ENCODE results near the gene NXPE3. TPM values are rescaled to one million over a fixed set of nuclear protein-coding genes. Genes with fewer than 3 reads are reported as not detected.

Gene NXPE3
- total and polyA plus RNA-seq, 4 donors = 4.5 to 14.2 (median 8.0) TPM

- peaks cover 0 to 4% (median 3%) of the 10 kb centered on the region in 4 donors for H3K36me3 ChIP-seq (ENCODE audit: control insufficient read depth in 4 of 4, insufficient read depth in 4 of 4, low read length in 4 of 4)
- DNase-seq (no peak), ATAC-seq (ENCODE audit: insufficient read depth, low FRiP score) (no peak)
- 94 to 97% methylated on average over 1 of the region's 1 CpG for WGBS, 2 donors
- no peak overlapping the region for H3K9ac ChIP-seq (ENCODE audit: insufficient read depth in 1 of 2, low read length in 2 of 2)
- TF ChIP-seq CTCF (IDR thresholded peaks at IDR 0.05; ENCODE audit: control extremely low read depth, extremely low read depth) = no peak
- no peaks in the 10 kb centered on the region for H3K27me3 ChIP-seq (ENCODE audit: control insufficient read depth in 3 of 3, insufficient read depth in 3 of 3, low read length in 2 of 3)
- no peak overlapping the region for H3K4me3 ChIP-seq
- no peak overlapping the region for H3K27ac ChIP-seq (ENCODE audit: low read depth in 1 of 2, low read length in 1 of 2)
- no peaks in the 10 kb centered on the region for H3K9me3 ChIP-seq (ENCODE audit: control insufficient read depth in 4 of 4, insufficient read depth in 3 of 4, low read length in 3 of 4)
- peaks cover 0 to 7% (median 0%) of the 10 kb centered on the region in 5 donors for H3K4me1 ChIP-seq (ENCODE audit: control insufficient read depth in 5 of 5, insufficient read depth in 5 of 5, low read length in 5 of 5)
Observed at GRCh38 chr3:101806491-101806890, 27.5 kb downstream of the NXPE3 start.

- H3K36me3 ChIP-seq (ENCODE audit: control insufficient read depth in 4 of 4, insufficient read depth in 4 of 4, low read length in 4 of 4) = peaks cover 0 to 4% (median 0%) of the 10 kb centered on the region in 4 donors
- ATAC-seq (ENCODE audit: insufficient read depth, low FRiP score) = no peak
- H3K9ac ChIP-seq (ENCODE audit: insufficient read depth in 1 of 2, low read length in 2 of 2) = no peak overlapping the region
- no peaks in the 10 kb centered on the region for H3K27me3 ChIP-seq (ENCODE audit: control insufficient read depth in 3 of 3, insufficient read depth in 3 of 3, low read length in 2 of 3)
- H3K4me3 ChIP-seq = no peak overlapping the region
- H3K4me1 ChIP-seq (ENCODE audit: control insufficient read depth in 5 of 5, insufficient read depth in 5 of 5, low read length in 5 of 5) = peaks cover 0 to 7% (median 0%) of the 10 kb centered on the region in 5 donors
- no peak for DNase-seq
- WGBS, 2 donors = 88 to 92% methylated on average over 2 of the region's 2 CpGs
- TF ChIP-seq CTCF (IDR thresholded peaks at IDR 0.05; ENCODE audit: control extremely low read depth, extremely low read depth) = no peak
- no peaks in the 10 kb centered on the region for H3K9me3 ChIP-seq (ENCODE audit: control insufficient read depth in 4 of 4, insufficient read depth in 3 of 4, low read length in 3 of 4)
- H3K27ac ChIP-seq (ENCODE audit: low read depth in 1 of 2, low read length in 1 of 2) = no peak overlapping the region
Observed at GRCh38 chr3:101807888-101808287, 28.9 kb downstream of the NXPE3 start.

GRCh38 chr3:101809178-101810021, 30.4 kb downstream of the NXPE3 start:
- no peaks in the 10 kb centered on the region for H3K36me3 ChIP-seq (ENCODE audit: control insufficient read depth in 4 of 4, insufficient read depth in 4 of 4, low read length in 4 of 4)
- H3K27ac ChIP-seq (ENCODE audit: low read depth in 1 of 2, low read length in 1 of 2) = no peak overlapping the region
- H3K9me3 ChIP-seq (ENCODE audit: control insufficient read depth in 4 of 4, insufficient read depth in 3 of 4, low read length in 3 of 4) = no peaks in the 10 kb centered on the region
- no peaks in the 10 kb centered on the region for H3K27me3 ChIP-seq (ENCODE audit: control insufficient read depth in 3 of 3, insufficient read depth in 3 of 3, low read length in 2 of 3)
- H3K4me3 ChIP-seq = no peak overlapping the region
- no peak overlapping the region for H3K9ac ChIP-seq (ENCODE audit: insufficient read depth in 1 of 2, low read length in 2 of 2)
- TF ChIP-seq CTCF (IDR thresholded peaks at IDR 0.05; ENCODE audit: control extremely low read depth, extremely low read depth) = peak; percentile 52
- peak in 2 of 3 donors; percentile 58 to 64 for DNase-seq
- ATAC-seq (ENCODE audit: insufficient read depth, low FRiP score) = no peak
- H3K4me1 ChIP-seq (ENCODE audit: control insufficient read depth in 5 of 5, insufficient read depth in 5 of 5, low read length in 5 of 5) = peaks cover 0 to 13% (median 4%) of the 10 kb centered on the region in 5 donors
